ENCODE measurements around the gene PDPK1. TPM values are rescaled to one million over a fixed set of nuclear protein-coding genes. Genes with fewer than 3 reads are reported as not detected.

Gene PDPK1
- total and polyA plus RNA-seq, 2 experiments from 2014 or later = 19.3 to 25.8 TPM

DNA sequence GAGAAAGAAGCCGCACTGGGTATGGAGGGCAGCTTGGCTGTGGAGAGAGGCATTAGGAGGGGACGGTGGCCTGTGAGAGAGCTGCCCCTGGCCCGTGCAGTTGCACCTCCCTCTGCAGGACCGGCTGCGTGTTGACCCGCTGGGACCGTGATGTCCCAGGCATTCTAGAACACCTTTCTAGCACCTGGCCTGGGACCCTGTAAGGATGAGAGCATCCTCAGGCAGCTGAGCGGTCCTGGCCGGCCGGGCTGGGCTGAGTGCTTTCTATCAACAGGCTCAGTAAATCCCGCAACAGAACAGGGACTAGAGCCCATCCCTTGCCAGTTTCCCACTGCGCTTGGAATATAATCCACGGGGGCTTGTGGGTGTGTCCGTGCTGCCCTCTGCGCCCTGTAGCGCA is 48.2 kb upstream of the PDPK1 start:
- no peaks in the 10 kb centered on the region; the same call in 1 of the 2 replicates for H4K20me1 ChIP-seq (replicated peaks; ENCODE audit: insufficient read depth)
- no peaks in the 10 kb centered on the region for H3K9me2 ChIP-seq (ENCODE audit: insufficient read depth)
- H2AFZ ChIP-seq = no peak overlapping the region
- Mint-ChIP-seq H3K27me3 (ENCODE audit: insufficient read depth, low read depth, poor library complexity) (peaks cover 14% of the 10 kb centered on the region), H3K36me3 (ENCODE audit: low read depth) (no peaks in the 10 kb centered on the region; the same call in 2 of the 3 replicates), H3K27ac (no peak overlapping the region), H3K4me1 (peaks cover 12% of the 10 kb centered on the region), H3K4me3 (no peak overlapping the region), H3K9me3 (no peaks in the 10 kb centered on the region)
- no peak for DNase-seq (ENCODE audit: low spot score)
- ATAC-seq = no peak
- H3K27ac ChIP-seq (ENCODE audit: low read depth) = no peak overlapping the region
- no peaks in the 10 kb centered on the region for H3K4me1 ChIP-seq (ENCODE audit: insufficient read depth)
- H3K27me3 ChIP-seq (ENCODE audit: insufficient read depth) = no peaks in the 10 kb centered on the region
- H3K4me2 ChIP-seq = no peak overlapping the region
- H3K36me3 ChIP-seq (ENCODE audit: insufficient read depth) = no peaks in the 10 kb centered on the region
- no peak for TF ChIP-seq EZH2 (IDR thresholded peaks at IDR 0.05; ENCODE audit: low read depth, unreplicated experiment)
- H3F3A ChIP-seq (replicated peaks; ENCODE audit: low read depth) = no peaks in the 10 kb centered on the region
- H3K4me3 ChIP-seq = no peak overlapping the region
- 0 out of 2 replicates have a peak, but pooled peaks cover 3% of the 10 kb centered on the region for H3K79me2 ChIP-seq (replicated peaks; ENCODE audit: insufficient read depth)

GRCh38 chr16:2490190-2491105 is 47.4 kb upstream of the PDPK1 start:
- DNase-seq (ENCODE audit: low spot score) (no peak), ATAC-seq (no peak)
- Mint-ChIP-seq H3K36me3 (ENCODE audit: low read depth) (no peaks in the 10 kb centered on the region), H3K4me1 (peaks cover 9% of the 10 kb centered on the region; the same call in 2 of the 3 replicates), H3K4me3 (no peak overlapping the region), H3K27ac (no peak overlapping the region), H3K27me3 (ENCODE audit: insufficient read depth, low read depth, poor library complexity) (peaks cover 13% of the 10 kb centered on the region), H3K9me3 (no peaks in the 10 kb centered on the region)
- 0 out of 2 replicates have a peak, but pooled peaks cover 3% of the 10 kb centered on the region for H3K79me2 ChIP-seq (replicated peaks; ENCODE audit: insufficient read depth)
- no peaks in the 10 kb centered on the region for H3K4me1 ChIP-seq (ENCODE audit: insufficient read depth)
- no peaks in the 10 kb centered on the region for H3K9me2 ChIP-seq (ENCODE audit: insufficient read depth)
- H3K36me3 ChIP-seq (ENCODE audit: insufficient read depth) = no peaks in the 10 kb centered on the region
- no peaks in the 10 kb centered on the region; the same call in 1 of the 2 replicates for H4K20me1 ChIP-seq (replicated peaks; ENCODE audit: insufficient read depth)
- H3K27ac ChIP-seq (ENCODE audit: low read depth) = no peak overlapping the region
- H3K27me3 ChIP-seq (ENCODE audit: insufficient read depth) = no peaks in the 10 kb centered on the region
- no peak overlapping the region for H2AFZ ChIP-seq
- TF ChIP-seq NANOG (IDR thresholded peaks at IDR 0.05; ENCODE audit: borderline replicate concordance) = no peak
- TF ChIP-seq, protein P1, sequence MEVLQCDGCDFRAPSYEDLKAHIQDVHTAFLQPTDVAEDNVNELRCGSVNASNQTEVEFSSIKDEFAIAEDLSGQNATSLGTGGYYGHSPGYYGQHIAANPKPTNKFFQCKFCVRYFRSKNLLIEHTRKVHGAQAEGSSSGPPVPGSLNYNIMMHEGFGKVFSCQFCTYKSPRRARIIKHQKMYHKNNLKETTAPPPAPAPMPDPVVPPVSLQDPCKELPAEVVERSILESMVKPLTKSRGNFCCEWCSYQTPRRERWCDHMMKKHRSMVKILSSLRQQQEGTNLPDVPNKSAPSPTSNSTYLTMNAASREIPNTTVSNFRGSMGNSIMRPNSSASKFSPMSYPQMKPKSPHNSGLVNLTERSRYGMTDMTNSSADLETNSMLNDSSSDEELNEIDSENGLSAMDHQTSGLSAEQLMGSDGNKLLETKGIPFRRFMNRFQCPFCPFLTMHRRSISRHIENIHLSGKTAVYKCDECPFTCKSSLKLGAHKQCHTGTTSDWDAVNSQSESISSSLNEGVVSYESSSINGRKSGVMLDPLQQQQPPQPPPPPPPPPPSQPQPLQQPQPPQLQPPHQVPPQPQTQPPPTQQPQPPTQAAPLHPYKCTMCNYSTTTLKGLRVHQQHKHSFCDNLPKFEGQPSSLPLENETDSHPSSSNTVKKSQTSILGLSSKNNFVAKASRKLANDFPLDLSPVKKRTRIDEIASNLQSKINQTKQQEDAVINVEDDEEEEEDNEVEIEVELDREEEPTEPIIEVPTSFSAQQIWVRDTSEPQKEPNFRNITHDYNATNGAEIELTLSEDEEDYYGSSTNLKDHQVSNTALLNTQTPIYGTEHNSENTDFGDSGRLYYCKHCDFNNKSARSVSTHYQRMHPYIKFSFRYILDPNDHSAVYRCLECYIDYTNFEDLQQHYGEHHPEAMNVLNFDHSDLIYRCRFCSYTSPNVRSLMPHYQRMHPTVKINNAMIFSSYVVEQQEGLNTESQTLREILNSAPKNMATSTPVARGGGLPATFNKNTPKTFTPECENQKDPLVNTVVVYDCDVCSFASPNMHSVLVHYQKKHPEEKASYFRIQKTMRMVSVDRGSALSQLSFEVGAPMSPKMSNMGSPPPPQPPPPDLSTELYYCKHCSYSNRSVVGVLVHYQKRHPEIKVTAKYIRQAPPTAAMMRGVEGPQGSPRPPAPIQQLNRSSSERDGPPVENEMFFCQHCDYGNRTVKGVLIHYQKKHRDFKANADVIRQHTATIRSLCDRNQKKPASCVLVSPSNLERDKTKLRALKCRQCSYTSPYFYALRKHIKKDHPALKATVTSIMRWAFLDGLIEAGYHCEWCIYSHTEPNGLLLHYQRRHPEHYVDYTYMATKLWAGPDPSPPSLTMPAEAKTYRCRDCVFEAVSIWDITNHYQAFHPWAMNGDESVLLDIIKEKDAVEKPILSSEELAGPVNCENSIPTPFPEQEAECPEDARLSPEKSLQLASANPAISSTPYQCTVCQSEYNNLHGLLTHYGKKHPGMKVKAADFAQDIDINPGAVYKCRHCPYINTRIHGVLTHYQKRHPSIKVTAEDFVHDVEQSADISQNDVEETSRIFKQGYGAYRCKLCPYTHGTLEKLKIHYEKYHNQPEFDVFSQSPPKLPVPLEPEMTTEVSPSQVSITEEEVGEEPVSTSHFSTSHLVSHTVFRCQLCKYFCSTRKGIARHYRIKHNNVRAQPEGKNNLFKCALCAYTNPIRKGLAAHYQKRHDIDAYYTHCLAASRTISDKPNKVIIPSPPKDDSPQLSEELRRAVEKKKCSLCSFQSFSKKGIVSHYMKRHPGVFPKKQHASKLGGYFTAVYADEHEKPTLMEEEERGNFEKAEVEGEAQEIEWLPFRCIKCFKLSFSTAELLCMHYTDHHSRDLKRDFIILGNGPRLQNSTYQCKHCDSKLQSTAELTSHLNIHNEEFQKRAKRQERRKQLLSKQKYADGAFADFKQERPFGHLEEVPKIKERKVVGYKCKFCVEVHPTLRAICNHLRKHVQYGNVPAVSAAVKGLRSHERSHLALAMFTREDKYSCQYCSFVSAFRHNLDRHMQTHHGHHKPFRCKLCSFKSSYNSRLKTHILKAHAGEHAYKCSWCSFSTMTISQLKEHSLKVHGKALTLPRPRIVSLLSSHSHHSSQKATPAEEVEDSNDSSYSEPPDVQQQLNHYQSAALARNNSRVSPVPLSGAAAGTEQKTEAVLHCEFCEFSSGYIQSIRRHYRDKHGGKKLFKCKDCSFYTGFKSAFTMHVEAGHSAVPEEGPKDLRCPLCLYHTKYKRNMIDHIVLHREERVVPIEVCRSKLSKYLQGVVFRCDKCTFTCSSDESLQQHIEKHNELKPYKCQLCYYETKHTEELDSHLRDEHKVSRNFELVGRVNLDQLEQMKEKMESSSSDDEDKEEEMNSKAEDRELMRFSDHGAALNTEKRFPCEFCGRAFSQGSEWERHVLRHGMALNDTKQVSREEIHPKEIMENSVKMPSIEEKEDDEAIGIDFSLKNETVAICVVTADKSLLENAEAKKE (CRISPR knock-in tag; IDR thresholded peaks at IDR 0.05) = no peak
- no peaks in the 10 kb centered on the region for H3F3A ChIP-seq (replicated peaks; ENCODE audit: low read depth)
- no peak overlapping the region for H3K4me2 ChIP-seq
- no peak overlapping the region for H3K4me3 ChIP-seq

Measured in GM23338 (cell line).